HCT116 (cell line): Measurements from ENCODE around the gene SETD5. TPM values are rescaled to one million over a fixed set of nuclear protein-coding genes. Genes with fewer than 3 reads are reported as not detected.

Source experiments
- ATAC-seq: fragments of 200-7000 bp; cut with Tn5 transposase; 2 replicates; pipeline ENCODE4 v1.9.1; 2020; ENCODE audit warnings: mild to moderate bottlenecking, moderate library complexity
- BruUV-seq: library from RNA; stranded (reverse); fragments of 400-500 nt; replicated peaks from 2 replicates; lab custom pipeline; 2021; lab: Mats Ljungman, UMichigan
- CTCF ChIA-PET: fragments of 300-600 bp; sonication (Branson Sonifier 250); formaldehyde crosslinking; loops from one replicate; lab custom pipeline; 2021; ENCODE audit warnings: antibody characterized with exemption; lab: Charles Lee
- POLR2A ChIA-PET: fragments of 300-600, 350-600 bp; sonication (Branson Sonifier 250); formaldehyde crosslinking; loops from one replicate; lab custom pipeline; 2021; ENCODE audit warnings: antibody characterized with exemption; lab: Charles Lee
- RAD21 ChIA-PET, 2 experiments: fragments of 300-600 bp; sonication (Branson Sonifier 250); formaldehyde crosslinking; loops; one replicate each; lab custom pipeline; 2023; ENCODE audit warnings: low total read pairs in 2 of 2; ENCODE audit not compliant: uncharacterized antibody in 2 of 2, unreplicated experiment in 2 of 2, low non-redundant PET in 1 of 2; lab: Charles Lee
- DNase-seq: peaks from one replicate; pipeline ENCODE4 v3.0.0-alpha.2; 2010; ENCODE audit warnings: low read depth, low spot score
- H2AFZ ChIP-seq: fragments of 200-600 bp; shearing (Covaris generic), sonication (generic); 2 replicates; pipeline ENCODE4 v1.6.1; 2017; ENCODE audit warnings: low read depth, mixed run types, mixed read lengths, antibody characterized with exemption, low read length; ENCODE audit not compliant: poor library complexity, severe bottlenecking
- H3K27ac ChIP-seq: 2 replicates; pipeline ENCODE4 v1.5.1; 2012; ENCODE audit warnings: low read depth, low read length
- H3K27me3 ChIP-seq: fragments of 200-600 bp; sonication (generic); 2 replicates; pipeline ENCODE4 v1.6.1; 2016; ENCODE audit warnings: mixed run types, low read length, mixed read lengths; ENCODE audit not compliant: insufficient read depth
- H3K36me3 ChIP-seq, 2 experiments: fragments of 200-500 bp in 1 of 2; fragments of 200-600 bp in 1 of 2; sonication (Bioruptor generic) in 1 of 2; sonication (generic) in 1 of 2; 2 replicates each; pipeline versions ENCODE4 v1.5.1 to v1.6.1; 2014 to 2016; ENCODE audit warnings: low read length in 2 of 2, inconsistent platforms in 1 of 2, mixed read lengths in 1 of 2, mixed run types in 1 of 2; ENCODE audit not compliant: insufficient read depth in 2 of 2, control insufficient read depth in 1 of 2
- H3K4me1 ChIP-seq, 2 experiments: fragments of 200-600 bp in 1 of 2; sonication (generic) in 1 of 2; 2 replicates each; pipeline versions ENCODE4 v1.5.1 to v1.6.1; 2012 to 2017; ENCODE audit warnings: low read length in 2 of 2, inconsistent platforms in 1 of 2, mild to moderate bottlenecking in 1 of 2, mixed read lengths in 1 of 2, mixed run types in 1 of 2, moderate library complexity in 1 of 2; ENCODE audit not compliant: insufficient read depth in 2 of 2, control insufficient read depth in 1 of 2
- H3K4me2 ChIP-seq: fragments of 200-600 bp; sonication (generic); 2 replicates; pipeline ENCODE4 v1.6.1; 2017; ENCODE audit warnings: mixed run types, low read length, mixed read lengths
- H3K4me3 ChIP-seq, 2 experiments: fragments of 200-600 bp in 1 of 2; sonication (generic) in 1 of 2; replicated peaks in 1 of 2; 2 replicates each; pipeline ENCODE4 v1.5.1; 2011 to 2016; ENCODE audit warnings: low read length in 2 of 2, control low read depth in 1 of 2, low read depth in 1 of 2, mild to moderate bottlenecking in 1 of 2, mixed read lengths in 1 of 2, mixed run types in 1 of 2
- H3K79me2 ChIP-seq: fragments of 200-600 bp; sonication (generic); 2 replicates; pipeline ENCODE4 v1.6.1; 2017; ENCODE audit warnings: mild to moderate bottlenecking, mixed run types, low read length, moderate library complexity, mixed read lengths; ENCODE audit not compliant: insufficient read depth
- H3K9ac ChIP-seq: fragments of 200-600 bp; sonication (generic); 2 replicates; pipeline ENCODE4 v1.6.1; 2016; ENCODE audit warnings: low read length, mixed read lengths
- H3K9me2 ChIP-seq: fragments of 200-600 bp; sonication (generic), shearing (Covaris generic); 2 replicates; pipeline ENCODE4 v1.6.1; 2017; ENCODE audit warnings: mixed run types, mild to moderate bottlenecking, moderate library complexity; ENCODE audit not compliant: insufficient read depth
- H3K9me3 ChIP-seq, 2 experiments: fragments of 200-500 bp in 1 of 2; fragments of 200-600 bp in 1 of 2; sonication (Bioruptor generic) in 1 of 2; sonication (generic) in 1 of 2; 2 replicates each; pipeline ENCODE4 v1.6.1; 2014 to 2017; ENCODE audit warnings: low read length in 2 of 2, mixed read lengths in 2 of 2, inconsistent platforms in 1 of 2, low read depth in 1 of 2, mild to moderate bottlenecking in 1 of 2, mixed run types in 1 of 2, moderate library complexity in 1 of 2; ENCODE audit not compliant: control insufficient read depth in 1 of 2, insufficient read depth in 1 of 2
- H4K20me1 ChIP-seq: fragments of 200-600 bp; sonication (generic), shearing (Covaris generic); 2 replicates; pipeline ENCODE4 v1.6.1; 2017; ENCODE audit warnings: mixed run types, mild to moderate bottlenecking, moderate library complexity; ENCODE audit not compliant: insufficient read depth
- CEBPB ChIP-seq: IDR thresholded peaks from 2 replicates; pipeline ENCODE4 v1.6.1; 2012; ENCODE audit warnings: low read depth
- ELF1 ChIP-seq: IDR thresholded peaks from 2 replicates; pipeline ENCODE4 v1.6.1; 2012; ENCODE audit warnings: low read depth, borderline replicate concordance
- EZH2 ChIP-seq: fragments of 200-600 bp; sonication (generic); IDR thresholded peaks from 2 replicates; pipeline ENCODE4 v1.6.1; 2017; ENCODE audit warnings: antibody characterized with exemption, mixed run types
- EZH2phosphoT487 ChIP-seq: fragments of 200-600 bp; IDR thresholded peaks from 2 replicates; pipeline ENCODE4 v1.6.1; 2018; ENCODE audit warnings: antibody characterized with exemption, borderline replicate concordance
- JUND ChIP-seq: IDR thresholded peaks from 2 replicates; pipeline ENCODE4 v1.6.1; 2012
- MAX ChIP-seq: IDR thresholded peaks from 2 replicates; pipeline ENCODE4 v1.6.1; 2012
- SIN3A ChIP-seq: IDR thresholded peaks from 2 replicates; pipeline ENCODE4 v1.6.1; 2012; ENCODE audit warnings: low read depth
- SP1 ChIP-seq: IDR thresholded peaks from 2 replicates; pipeline ENCODE4 v1.6.1; 2012; ENCODE audit warnings: low read depth
- TCF7L2 ChIP-seq: IDR thresholded peaks from 2 replicates; pipeline ENCODE4 v1.7.0; 2011; ENCODE audit warnings: borderline replicate concordance, inconsistent platforms; ENCODE audit not compliant: insufficient read depth, insufficient read length; ENCODE audit errors: extremely low read depth
- ZFX ChIP-seq: fragments of 450-650 bp; IDR thresholded peaks from 2 replicates; pipeline ENCODE4 v1.6.1; 2017
- ZNF274 ChIP-seq: fragments of 200-500 bp; sonication (Bioruptor generic); IDR thresholded peaks from 2 replicates; pipeline ENCODE4 v1.6.1; 2014; ENCODE audit warnings: mild to moderate bottlenecking, low read depth, low read length, inconsistent platforms
- intact Hi-C: fragments of 100-400 bp; cut with micrococcal nuclease; formaldehyde crosslinking; loops from 2 replicates; pipeline ENCODE4 v1.10.0; 2022
- total RNA-seq: library from RNA; stranded (reverse); gene quantifications from one replicate; pipeline ENCODE4 v1.2.1, GENCODE V29; 2021; ENCODE audit not compliant: unreplicated experiment

Gene SETD5
- total RNA-seq, 1 experiment from 2014 or later: 141 TPM

GRCh38 chr3:9474482-9474881, 77.1 kb downstream of the SETD5 start:
- Histone ChIP-seq H3K9me3 (no peaks in the 10 kb centered on the region), H3K4me3 (no peak overlapping the region), H3K4me2 (no peak overlapping the region)
- no peak for ATAC-seq
- TF ChIP-seq CEBPB: no peak
- no peak for TF ChIP-seq MAX
- TF ChIP-seq, all 23 proteins: peak for 0
- H2AFZ ChIP-seq: no peak overlapping the region
- H3K9me2 ChIP-seq: no peaks in the 10 kb centered on the region
- no peaks in the 10 kb centered on the region for H4K20me1 ChIP-seq
- no peak overlapping the region for H3K27ac ChIP-seq
- intact Hi-C loops: loop anchor here (5.0 kb wide), 1 partner anchor 37 kb away; no protein-coding TSS in a partner anchor
- no peaks in the 10 kb centered on the region for H3K4me1 ChIP-seq
- BruUV-seq: no TSS peak
- H3K9ac ChIP-seq: no peak overlapping the region
- no peak for DNase-seq
- ChIA-PET RAD21 (no interaction called here), POLR2A (no interaction called here), CTCF (no interaction called here)
- peaks cover 78 to 87% of the 10 kb centered on the region in 2 experiments for H3K36me3 ChIP-seq
- H3K27me3 ChIP-seq: no peaks in the 10 kb centered on the region
- peaks cover 42% of the 10 kb centered on the region for H3K79me2 ChIP-seq

GRCh38 chr3:9476935-9477334, 79.5 kb downstream of the SETD5 start:
- H3K9ac ChIP-seq: no peak overlapping the region
- ATAC-seq (no peak), DNase-seq (no peak)
- ChIA-PET POLR2A (no interaction called here), CTCF (no interaction called here), RAD21 (no interaction called here)
- no peak overlapping the region for H3K4me3 ChIP-seq
- no peak for TF ChIP-seq TCF7L2
- no peak for TF ChIP-seq JUND
- TF ChIP-seq ELF1: no peak
- TF ChIP-seq ZFX: no peak
- TF ChIP-seq SIN3A: no peak
- no peak for TF ChIP-seq ZNF274
- no peak for TF ChIP-seq EZH2
- TF ChIP-seq SP1: no peak
- TF ChIP-seq EZH2phosphoT487: no peak
- H3K4me2 ChIP-seq: no peak overlapping the region
- TSS peak; percentile 20 for BruUV-seq
- no peaks in the 10 kb centered on the region for H4K20me1 ChIP-seq
- no peak overlapping the region for H2AFZ ChIP-seq
- H3K9me3 ChIP-seq: no peaks in the 10 kb centered on the region
- H3K79me2 ChIP-seq: peaks cover 17% of the 10 kb centered on the region
- peaks cover 75 to 77% of the 10 kb centered on the region in 2 experiments for H3K36me3 ChIP-seq
- H3K9me2 ChIP-seq: no peaks in the 10 kb centered on the region
- H3K27ac ChIP-seq: no peak overlapping the region
- intact Hi-C loops: no loop called here
- no peaks in the 10 kb centered on the region for H3K27me3 ChIP-seq
- H3K4me1 ChIP-seq: no peaks in the 10 kb centered on the region
